Measurements from ENCODE around the gene PSMD3. TPM values are rescaled to one million over a fixed set of nuclear protein-coding genes. Genes with fewer than 3 reads are reported as not detected.

PSMD3 gene
- total and polyA plus RNA-seq, 9 donors = 48.2 to 88.4 (median 73.4) TPM

DNA sequence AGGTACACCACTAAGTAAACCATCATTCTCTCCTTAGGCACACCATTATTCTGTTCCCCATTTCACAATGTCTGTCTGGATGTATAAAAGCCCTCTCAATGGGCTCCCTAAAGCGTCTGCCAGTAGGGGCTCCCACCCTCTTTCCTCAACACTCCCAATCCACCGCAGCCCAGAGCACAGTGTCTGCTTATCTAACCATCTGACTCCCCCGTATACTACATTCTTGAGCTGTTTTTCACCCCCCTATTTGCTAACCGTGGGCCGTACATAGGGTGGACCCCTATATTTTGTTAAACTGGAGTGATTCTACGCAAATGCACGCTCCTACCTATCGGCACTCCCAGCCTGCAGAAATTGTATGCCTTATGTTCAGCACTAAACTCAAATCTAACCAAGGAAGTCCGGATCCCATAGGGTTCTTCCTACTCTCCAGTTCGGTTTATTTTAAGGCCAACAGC, 685 bp upstream of the PSMD3 start:
- peak in 1 of 5 donors; percentile 28 for DNase-seq
- 0 to 1% (median 1%) methylated on average over 10 of the region's 10 CpGs for WGBS, 3 donors
- peak overlapping the region in 1 of 2 donors; percentile 20 for H3K27ac ChIP-seq
- no peak for TF ChIP-seq EP300 (IDR thresholded peaks at IDR 0.05)
- H3K27me3 ChIP-seq = no peaks in the 10 kb centered on the region
- no peaks in the 10 kb centered on the region for H3K36me3 ChIP-seq
- H3K4me3 ChIP-seq = peak overlapping the region; percentile 46
- intact Hi-C loops (cut with DNase I) = loop anchor here in 1 of 4 donors (2.0 kb wide), 1 partner anchor 19 kb away; no protein-coding TSS in a partner anchor
- peaks cover 1% of the 10 kb centered on the region for H3K4me1 ChIP-seq (ENCODE audit: insufficient read depth)
- H3K9me3 ChIP-seq = no peaks in the 10 kb centered on the region

DNA sequence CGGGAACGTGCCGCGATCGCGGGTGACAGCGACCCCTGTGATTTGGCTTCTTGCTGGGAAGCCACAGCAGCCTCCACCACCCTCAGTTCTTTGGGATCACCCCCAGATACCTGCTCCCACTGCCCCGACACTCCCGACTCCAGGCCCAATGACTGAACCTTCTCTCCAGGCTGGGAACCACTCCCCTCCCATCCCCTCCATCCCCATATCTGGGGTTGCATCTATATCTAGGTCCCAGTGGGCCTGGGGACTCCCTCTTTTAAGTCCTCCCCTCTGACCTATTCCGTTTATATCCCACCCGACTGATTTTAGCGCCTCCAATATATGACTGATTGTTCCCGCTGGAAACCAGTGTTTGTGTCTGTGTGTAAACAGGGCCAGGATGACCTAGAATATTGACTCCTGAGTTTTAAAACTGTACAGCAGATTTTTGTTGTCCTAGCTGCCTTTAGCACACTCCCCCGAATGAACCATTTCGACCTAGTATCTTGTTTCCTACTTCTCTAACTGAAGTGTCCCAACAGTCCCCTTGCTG, 667 bp downstream of the PSMD3 start:
- Histone ChIP-seq H3K36me3 (no peaks in the 10 kb centered on the region), H3K4me3 (peak overlapping the region; percentile 80), H3K9me3 (no peaks in the 10 kb centered on the region), H3K27me3 (no peaks in the 10 kb centered on the region), H3K27ac (peak overlapping the region; percentile 42 to 65), H3K4me1 (ENCODE audit: insufficient read depth) (peaks cover 1% of the 10 kb centered on the region)
- intact Hi-C loops (cut with DNase I) = no loop called here
- TF ChIP-seq POLR2A (IDR thresholded peaks at IDR 0.05) (no peak), CTCF (IDR thresholded peaks at IDR 0.05) (no peak), EP300 (IDR thresholded peaks at IDR 0.05) (no peak)
- 1 to 2% (median 1%) methylated on average over 15 of the region's 15 CpGs for WGBS, 3 donors
- no peak for DNase-seq

DNA sequence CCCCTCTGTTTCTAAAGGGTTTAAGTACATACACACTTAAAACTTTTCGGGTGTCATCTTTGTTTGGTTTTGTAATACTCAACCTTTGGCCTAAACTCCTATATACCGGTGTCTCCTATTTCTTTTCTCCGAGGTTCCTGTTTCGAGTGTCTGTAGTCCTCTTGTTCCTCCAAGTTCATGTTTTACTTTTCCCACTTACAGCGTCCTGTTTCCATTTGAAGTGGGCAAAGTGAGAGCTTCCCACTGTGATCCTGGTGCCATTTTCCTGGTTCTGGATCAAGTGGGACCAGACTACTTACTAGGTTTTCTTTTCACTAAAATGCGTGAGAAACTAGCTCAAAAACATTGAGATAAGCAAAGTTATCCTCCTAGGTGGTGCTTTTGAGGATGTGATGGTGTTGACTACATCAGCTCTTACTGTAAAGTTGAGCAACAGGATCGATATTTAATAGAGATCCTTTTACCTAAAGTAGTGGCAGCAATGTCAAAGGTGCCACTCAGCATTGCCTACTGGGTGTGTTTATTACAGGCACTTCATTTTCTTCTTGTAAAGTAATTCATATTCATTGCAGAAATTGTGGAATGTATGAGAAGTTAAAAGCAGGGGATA, 1.3 kb downstream of the PSMD3 start:
- Histone ChIP-seq H3K36me3 (no peaks in the 10 kb centered on the region), H3K9me3 (no peaks in the 10 kb centered on the region), H3K27ac (no peak overlapping the region), H3K4me1 (ENCODE audit: insufficient read depth) (peaks cover 1% of the 10 kb centered on the region), H3K27me3 (no peaks in the 10 kb centered on the region), H3K4me3 (peak overlapping the region; percentile 80)
- intact Hi-C loops (cut with DNase I) = no loop called here
- WGBS, 3 donors = 8 to 19% (median 11%) methylated on average over 7 of the region's 7 CpGs
- TF ChIP-seq CTCF (IDR thresholded peaks at IDR 0.05) (no peak), POLR2A (IDR thresholded peaks at IDR 0.05) (no peak), EP300 (IDR thresholded peaks at IDR 0.05) (no peak)
- DNase-seq = no peak

- Histone ChIP-seq H3K27ac (no peak overlapping the region), H3K9me3 (no peaks in the 10 kb centered on the region), H3K4me3 (no peak overlapping the region), H3K27me3 (no peaks in the 10 kb centered on the region), H3K36me3 (peaks cover 7% of the 10 kb centered on the region), H3K4me1 (ENCODE audit: insufficient read depth) (no peaks in the 10 kb centered on the region)
- intact Hi-C loops (cut with DNase I) = no loop called here
- TF ChIP-seq POLR2A (IDR thresholded peaks at IDR 0.05) (no peak), EP300 (IDR thresholded peaks at IDR 0.05) (no peak), CTCF (IDR thresholded peaks at IDR 0.05) (no peak)
- no peak for DNase-seq
- WGBS, 3 donors = 89 to 91% (median 90%) methylated on average over 11 of the region's 11 CpGs
Observed at GRCh38 chr17:39988206-39988810, 7.7 kb downstream of the PSMD3 start.

GRCh38 chr17:39994448-39994847, 13.8 kb downstream of the PSMD3 start:
- TF ChIP-seq CTCF (IDR thresholded peaks at IDR 0.05) = no peak
- no peak for TF ChIP-seq POLR2A (IDR thresholded peaks at IDR 0.05)
- TF ChIP-seq EP300 (IDR thresholded peaks at IDR 0.05) = no peak
- Histone ChIP-seq H3K27me3 (no peaks in the 10 kb centered on the region), H3K36me3 (no peaks in the 10 kb centered on the region), H3K27ac (no peak overlapping the region), H3K9me3 (no peaks in the 10 kb centered on the region), H3K4me1 (ENCODE audit: insufficient read depth) (no peaks in the 10 kb centered on the region), H3K4me3 (no peak overlapping the region)
- WGBS, 3 donors = 91 to 92% (median 92%) methylated on average over 11 of the region's 11 CpGs
- intact Hi-C loops (cut with DNase I) = no loop called here
- DNase-seq = no peak
